ENCODE results near the gene HMGA1. TPM values are rescaled to one million over a fixed set of nuclear protein-coding genes. Genes with fewer than 3 reads are reported as not detected.
"Not testable (repeated sequence)": the region's sequence is repeated elsewhere in the genome, so short reads cannot be mapped to it uniquely, and the experiment has no call there.

The HMGA1 gene
- total RNA-seq, 2 donors from 2014 or later = 22.6 to 27.7 TPM

GRCh38 chr6:34243901-34244884 is 7.5 kb downstream of the HMGA1 start:
- 48 to 53% methylated on average over 7 to 18 of the region's 19 CpGs for WGBS, 2 donors
- H3K4me3 ChIP-seq = no peak overlapping the region
- H3K9me3 ChIP-seq = no peaks in the 10 kb centered on the region
- peak overlapping the region in 3 of 4 donors; percentile 25 to 40 (median 34) for H3K27ac ChIP-seq
- H3K4me1 ChIP-seq = peaks cover 16% of the 10 kb centered on the region
- TF ChIP-seq CTCF (IDR thresholded peaks at IDR 0.05) = no peak
- DNase-seq = peak in 3 of 4 donors; percentile 42 to 60 (median 50)
- no peak for ATAC-seq
- no peaks in the 10 kb centered on the region for H3K27me3 ChIP-seq
- no peaks in the 10 kb centered on the region for H3K36me3 ChIP-seq (replicated peaks in 1 of 2; ENCODE audit: insufficient read depth in 1 of 2, low read depth in 2 of 2)
- intact Hi-C loops (cut with DNase I) = no loop called here

DNA sequence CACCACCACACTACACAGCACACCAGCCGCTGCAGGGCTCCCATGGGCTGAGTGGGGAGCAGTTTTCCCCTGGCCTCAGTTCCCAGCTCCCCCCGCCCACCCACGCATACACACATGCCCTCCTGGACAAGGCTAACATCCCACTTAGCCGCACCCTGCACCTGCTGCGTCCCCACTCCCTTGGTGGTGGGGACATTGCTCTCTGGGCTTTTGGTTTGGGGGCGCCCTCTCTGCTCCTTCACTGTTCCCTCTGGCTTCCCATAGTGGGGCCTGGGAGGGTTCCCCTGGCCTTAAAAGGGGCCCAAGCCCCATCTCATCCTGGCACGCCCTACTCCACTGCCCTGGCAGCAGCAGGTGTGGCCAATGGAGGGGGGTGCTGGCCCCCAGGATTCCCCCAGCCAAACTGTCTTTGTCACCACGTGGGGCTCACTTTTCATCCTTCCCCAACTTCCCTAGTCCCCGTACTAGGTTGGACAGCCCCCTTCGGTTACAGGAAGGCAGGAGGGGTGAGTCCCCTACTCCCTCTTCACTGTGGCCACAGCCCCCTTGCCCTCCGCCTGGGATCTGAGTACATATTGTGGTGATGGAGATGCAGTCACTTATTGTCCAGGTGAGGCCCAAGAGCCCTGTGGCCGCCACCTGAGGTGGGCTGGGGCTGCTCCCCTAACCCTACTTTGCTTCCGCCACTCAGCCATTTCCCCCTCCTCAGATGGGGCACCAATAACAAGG is 8.5 kb downstream of the HMGA1 start:
- H3K27ac ChIP-seq; H3K4me3 ChIP-seq; H3K36me3 ChIP-seq (replicated peaks in 1 of 2; ENCODE audit: insufficient read depth in 1 of 2, low read depth in 2 of 2); H3K9me3 ChIP-seq; H3K27me3 ChIP-seq; DNase-seq; ATAC-seq: not testable (repeated sequence)
- 84 to 87% methylated on average over 7 to 12 of the region's 13 CpGs for WGBS, 2 donors
- intact Hi-C loops (cut with DNase I) = loop anchor here (5.0 kb wide), 1 partner anchor 167 kb away; no protein-coding TSS in a partner anchor
- peaks cover 23% of the 10 kb centered on the region for H3K4me1 ChIP-seq

GRCh38 chr6:34245761-34246140 is 9.1 kb downstream of the HMGA1 start:
- ATAC-seq; H3K27me3 ChIP-seq; DNase-seq; H3K27ac ChIP-seq; H3K9me3 ChIP-seq; H3K36me3 ChIP-seq (replicated peaks in 1 of 2; ENCODE audit: insufficient read depth in 1 of 2, low read depth in 2 of 2); H3K4me3 ChIP-seq: not testable (repeated sequence)
- WGBS, 2 donors = 70 to 83% methylated on average over 7 of the region's 7 CpGs
- H3K4me1 ChIP-seq = peaks cover 23% of the 10 kb centered on the region
- intact Hi-C loops (cut with DNase I) = loop anchor here (5.0 kb wide), 1 partner anchor 167 kb away; no protein-coding TSS in a partner anchor

DNA sequence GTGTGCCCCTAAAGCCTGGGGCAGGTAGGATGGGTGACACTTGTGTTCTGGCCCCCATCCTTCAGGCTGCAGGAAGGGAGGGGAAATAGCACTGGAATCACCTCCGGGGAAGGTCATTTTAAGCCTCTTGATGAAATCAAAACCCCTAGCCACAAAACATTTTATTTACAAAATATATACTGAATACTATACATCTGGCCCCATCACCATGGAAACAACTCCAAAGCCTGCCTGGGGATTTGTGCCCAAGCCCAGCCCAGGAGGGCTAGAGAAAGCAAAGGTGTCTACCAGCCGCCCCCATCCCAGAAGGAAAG is 9.5 kb downstream of the HMGA1 start:
- Histone ChIP-seq H3K27me3 (no peaks in the 10 kb centered on the region), H3K9me3 (no peaks in the 10 kb centered on the region), H3K4me3 (no peak overlapping the region), H3K36me3 (replicated peaks in 1 of 2; ENCODE audit: insufficient read depth in 1 of 2, low read depth in 2 of 2) (no peaks in the 10 kb centered on the region), H3K4me1 (peaks cover 23% of the 10 kb centered on the region), H3K27ac (no peak overlapping the region)
- no peak for TF ChIP-seq POLR2A (IDR thresholded peaks at IDR 0.05)
- TF ChIP-seq CTCF (IDR thresholded peaks at IDR 0.05) = no peak
- intact Hi-C loops (cut with DNase I) = loop anchor here (5.0 kb wide), 1 partner anchor 166 kb away; no protein-coding TSS in a partner anchor
- 42 to 80% methylated on average over 1 to 2 of the region's 2 CpGs for WGBS, 2 donors
- no peak for ATAC-seq
- no peak for DNase-seq

DNA sequence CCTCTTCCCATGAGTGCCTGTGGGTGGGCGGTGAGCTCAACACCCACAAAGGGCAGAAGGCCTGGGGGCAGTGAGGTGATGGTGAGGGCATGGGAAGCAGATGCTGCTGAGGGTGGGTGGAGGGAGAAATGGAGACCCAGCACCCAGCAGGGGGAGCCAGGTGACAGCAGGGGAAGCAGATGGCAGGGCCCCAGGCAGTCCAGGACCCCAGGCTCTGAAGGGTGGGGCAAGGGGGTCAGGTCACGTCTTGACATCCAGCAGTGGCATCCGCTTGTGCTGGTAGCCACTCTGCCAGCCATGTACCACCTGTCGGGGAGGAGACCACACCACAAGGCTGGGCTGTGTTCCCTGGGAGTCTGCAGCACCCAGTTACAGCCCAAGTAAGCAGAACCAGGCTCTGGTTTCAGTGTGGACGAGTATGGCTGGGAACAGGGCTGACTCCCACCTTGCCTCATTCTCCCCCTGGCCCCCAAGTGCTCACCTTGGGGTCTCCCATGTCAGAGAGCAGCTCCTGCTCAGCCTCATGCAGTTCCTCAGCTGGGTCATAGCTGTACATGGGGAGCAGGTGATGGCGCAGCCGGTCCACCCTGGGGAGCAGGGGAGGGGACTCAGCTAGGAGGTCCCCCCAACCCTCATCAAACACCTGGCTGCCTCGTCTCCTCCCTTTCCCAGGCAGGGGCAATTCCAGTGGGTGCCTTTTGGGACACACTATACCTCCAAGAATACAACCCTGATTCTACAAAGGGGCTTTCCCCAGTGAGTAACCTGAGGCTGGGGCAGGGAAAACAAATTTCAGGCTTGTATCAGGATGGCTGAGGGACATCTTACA is 10.1 kb downstream of the HMGA1 start:
- no peaks in the 10 kb centered on the region for H3K27me3 ChIP-seq
- H3K9me3 ChIP-seq = no peaks in the 10 kb centered on the region
- TF ChIP-seq CTCF (IDR thresholded peaks at IDR 0.05) (peak in 5 of 7 experiments; percentile 14 to 38 (median 30)), POLR2A (IDR thresholded peaks at IDR 0.05) (no peak)
- intact Hi-C loops (cut with DNase I) = loop anchor here (5.0 kb wide), 1 partner anchor 166 kb away; no protein-coding TSS in a partner anchor
- no peaks in the 10 kb centered on the region for H3K36me3 ChIP-seq (replicated peaks in 1 of 2; ENCODE audit: insufficient read depth in 1 of 2, low read depth in 2 of 2)
- ATAC-seq (no peak), DNase-seq (peak in 1 of 4 donors; percentile 38)
- H3K4me3 ChIP-seq = no peak overlapping the region
- WGBS, 2 donors = 72 to 74% methylated on average over 6 to 8 of the region's 8 CpGs
- H3K27ac ChIP-seq = no peak overlapping the region
- H3K4me1 ChIP-seq = peaks cover 23% of the 10 kb centered on the region

Measured in body of pancreas (tissue), 4 donors.